Mucosa of descending colon (tissue), 3 donors: Measurements from ENCODE around the gene FAM168A. TPM values are rescaled to one million over a fixed set of nuclear protein-coding genes. Genes with fewer than 3 reads are reported as not detected.

Experiments
- ATAC-seq: fragments of 200-7000 bp; cut with Tn5 transposase; one replicate; pipeline ENCODE4 v1.9.1; 2020; ENCODE audit warnings: mild to moderate bottlenecking, moderate library complexity
- DNase-seq, 3 donors: peaks; one replicate each; pipeline ENCODE4 v3.0.0-alpha.2; 2020
- H3K36me3 ChIP-seq: fragments of 200-600 bp; one replicate; pipeline ENCODE4 v1.8.0; 2021; ENCODE audit warnings: low read depth, mild to moderate bottlenecking
- H3K4me1 ChIP-seq: fragments of 200-600 bp; one replicate; pipeline ENCODE4 v1.8.0; 2021; ENCODE audit warnings: low read depth, mild to moderate bottlenecking
- H3K4me3 ChIP-seq: fragments of 200-600 bp; one replicate; pipeline ENCODE4 v1.8.0; 2021; ENCODE audit warnings: mild to moderate bottlenecking
- H3K9me3 ChIP-seq: fragments of 200-600 bp; one replicate; pipeline ENCODE4 v1.8.0; 2021; ENCODE audit warnings: mild to moderate bottlenecking
- intact Hi-C, 2 donors: fragments of 100-400 bp; cut with DNase I in 1 of 2; cut with micrococcal nuclease in 1 of 2; formaldehyde crosslinking; loops; one replicate each; pipeline versions ENCODE4 v1.11.0 to v1.11.1; 2022; cut with DNase I, micrococcal nuclease
- total RNA-seq, 3 donors: library from RNA; stranded (reverse); fragmentation: NEBNext Ultra II Directional in 2 of 3; extraction: Animal tissue kit (Norgen Biotek cat#: 25700) in 2 of 3; gene quantifications; one replicate each; pipeline versions ENCODE4 v1.2.1 to v1.2.4, GENCODE V29; 2021 to 2023
- TF ChIP-seq, protein P1 (sequence below): fragments of 200-600 bp; IDR thresholded peaks from one replicate; pipeline ENCODE4 v1.8.0; 2022; ENCODE audit warnings: antibody characterized with exemption, mild to moderate bottlenecking
- donor health status: DM: no; HTN: no; CAD: no; lungs with moderate emphysema.
- donor health status: DM: no; HTN: no; CAD: no.
- donor health status: DM: no; HTN: yes; CAD: no.

FAM168A gene
- total RNA-seq, 3 donors from 2014 or later, result 16.6 to 46.4 (median 19.9) TPM

DNA sequence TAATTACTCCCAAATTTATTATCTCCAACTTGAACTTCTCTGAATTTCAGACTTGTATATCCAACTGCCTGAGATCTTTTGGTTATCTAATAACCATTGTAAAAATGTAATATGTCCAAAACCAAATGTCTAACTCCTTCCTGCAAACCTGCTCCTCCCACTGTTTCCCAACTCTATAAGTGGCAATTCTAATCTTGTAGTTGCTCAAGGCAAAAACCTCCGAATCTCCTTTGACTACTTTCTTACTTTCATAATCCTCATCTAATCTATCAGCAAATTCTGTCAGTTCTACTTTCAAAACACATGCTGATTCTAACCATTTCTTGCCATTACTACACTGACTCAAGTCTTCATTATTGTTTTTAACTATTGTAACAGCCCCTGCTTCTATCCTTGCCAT is 55.7 kb downstream of the FAM168A start:
- Histone ChIP-seq H3K9me3 (no peaks in the 10 kb centered on the region), H3K4me1 (no peaks in the 10 kb centered on the region), H3K36me3 (no peaks in the 10 kb centered on the region), H3K4me3 (no peak overlapping the region)
- intact Hi-C loops, result no loop called here
- DNase-seq (no peak), ATAC-seq (no peak)
- TF ChIP-seq, protein P1, sequence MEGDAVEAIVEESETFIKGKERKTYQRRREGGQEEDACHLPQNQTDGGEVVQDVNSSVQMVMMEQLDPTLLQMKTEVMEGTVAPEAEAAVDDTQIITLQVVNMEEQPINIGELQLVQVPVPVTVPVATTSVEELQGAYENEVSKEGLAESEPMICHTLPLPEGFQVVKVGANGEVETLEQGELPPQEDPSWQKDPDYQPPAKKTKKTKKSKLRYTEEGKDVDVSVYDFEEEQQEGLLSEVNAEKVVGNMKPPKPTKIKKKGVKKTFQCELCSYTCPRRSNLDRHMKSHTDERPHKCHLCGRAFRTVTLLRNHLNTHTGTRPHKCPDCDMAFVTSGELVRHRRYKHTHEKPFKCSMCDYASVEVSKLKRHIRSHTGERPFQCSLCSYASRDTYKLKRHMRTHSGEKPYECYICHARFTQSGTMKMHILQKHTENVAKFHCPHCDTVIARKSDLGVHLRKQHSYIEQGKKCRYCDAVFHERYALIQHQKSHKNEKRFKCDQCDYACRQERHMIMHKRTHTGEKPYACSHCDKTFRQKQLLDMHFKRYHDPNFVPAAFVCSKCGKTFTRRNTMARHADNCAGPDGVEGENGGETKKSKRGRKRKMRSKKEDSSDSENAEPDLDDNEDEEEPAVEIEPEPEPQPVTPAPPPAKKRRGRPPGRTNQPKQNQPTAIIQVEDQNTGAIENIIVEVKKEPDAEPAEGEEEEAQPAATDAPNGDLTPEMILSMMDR, result no peak

DNA sequence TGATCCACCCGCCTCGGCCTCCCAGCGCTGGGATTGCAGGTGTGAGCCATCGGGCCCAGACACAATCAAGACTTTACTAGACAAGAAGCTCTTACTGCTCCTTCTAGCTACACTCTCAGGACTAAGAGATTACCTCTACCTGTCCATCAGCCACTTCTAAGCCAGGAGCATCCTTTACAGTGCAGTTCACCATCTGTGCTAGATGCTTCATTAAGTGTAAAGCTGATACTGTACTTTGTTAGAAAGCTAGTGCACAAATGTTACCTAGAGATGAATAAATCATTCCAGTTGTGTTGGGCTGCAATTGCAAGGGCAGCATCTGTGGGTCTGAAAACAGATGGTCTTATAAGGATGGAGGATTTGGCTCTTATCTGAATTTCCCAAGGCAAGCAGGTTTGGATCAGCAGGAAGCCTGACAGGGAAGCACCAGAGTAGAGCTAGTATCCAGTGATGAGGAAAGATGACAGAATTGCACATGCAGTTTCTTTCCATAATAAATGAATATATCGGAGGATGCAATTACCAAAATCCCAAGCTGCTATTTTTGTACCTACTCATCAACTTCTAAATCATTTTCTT is 58.3 kb downstream of the FAM168A start:
- TF ChIP-seq, protein P1, result no peak
- ATAC-seq, result no peak

DNA sequence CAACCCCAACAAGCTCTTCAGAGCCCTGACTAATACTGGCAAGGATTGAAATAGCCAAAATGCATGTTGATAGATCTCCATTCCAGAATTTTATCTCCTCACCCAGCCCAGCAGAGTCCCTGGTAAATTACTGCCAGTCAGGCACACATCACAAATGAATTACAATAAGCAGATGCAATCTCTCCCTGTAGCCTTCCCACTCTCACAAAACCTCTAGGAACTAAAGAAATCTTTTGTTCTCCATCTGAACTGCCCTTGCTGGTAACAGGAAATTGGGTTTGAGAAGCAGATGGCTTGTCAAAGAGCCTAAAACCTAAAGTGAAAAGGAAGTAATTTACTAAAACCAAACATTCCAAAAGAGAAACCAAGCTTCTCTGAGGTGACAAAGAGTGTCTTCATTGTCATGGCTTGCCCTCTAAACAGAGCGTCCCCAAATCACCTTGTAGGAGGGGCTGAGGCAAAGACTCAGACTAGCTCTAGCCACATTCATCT is 59.5 kb downstream of the FAM168A start:
- intact Hi-C loops, result no loop called here
- DNase-seq (no peak), ATAC-seq (peak; percentile 22)
- no peak overlapping the region for H3K4me3 ChIP-seq
- no peaks in the 10 kb centered on the region for H3K36me3 ChIP-seq
- no peaks in the 10 kb centered on the region for H3K4me1 ChIP-seq
- no peaks in the 10 kb centered on the region for H3K9me3 ChIP-seq
- TF ChIP-seq, protein P1, result no peak

More for the DNA sequence above, 58.3 kb downstream of the FAM168A start:
- DNase-seq, result no peak
- intact Hi-C loops, result no loop called here
- Histone ChIP-seq H3K4me1 (no peaks in the 10 kb centered on the region), H3K36me3 (no peaks in the 10 kb centered on the region), H3K4me3 (no peak overlapping the region), H3K9me3 (no peaks in the 10 kb centered on the region)

DNA sequence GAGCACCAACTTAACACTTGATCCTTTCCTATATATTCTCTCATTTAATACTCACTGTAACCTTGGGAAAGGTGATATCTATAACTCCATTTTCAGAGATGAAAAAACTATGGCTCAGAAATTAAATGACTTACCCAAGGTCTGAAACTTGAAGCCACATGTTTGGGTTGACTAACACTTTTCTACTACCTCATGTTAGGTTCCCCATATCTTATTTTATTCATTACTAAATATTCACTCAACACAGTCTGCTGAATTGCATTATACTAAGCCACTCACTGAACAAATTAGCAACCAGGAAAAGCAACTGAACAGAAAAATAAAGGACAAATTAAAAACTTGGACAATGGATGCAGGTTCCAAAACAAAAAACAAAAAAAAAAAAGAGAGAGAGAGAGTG is 59.9 kb downstream of the FAM168A start:
- H3K4me1 ChIP-seq, result no peaks in the 10 kb centered on the region
- intact Hi-C loops, result no loop called here
- no peak for ATAC-seq
- H3K36me3 ChIP-seq, result no peaks in the 10 kb centered on the region
- DNase-seq, result no peak
- H3K9me3 ChIP-seq, result no peaks in the 10 kb centered on the region
- TF ChIP-seq, protein P1, result no peak
- H3K4me3 ChIP-seq, result no peak overlapping the region

DNA sequence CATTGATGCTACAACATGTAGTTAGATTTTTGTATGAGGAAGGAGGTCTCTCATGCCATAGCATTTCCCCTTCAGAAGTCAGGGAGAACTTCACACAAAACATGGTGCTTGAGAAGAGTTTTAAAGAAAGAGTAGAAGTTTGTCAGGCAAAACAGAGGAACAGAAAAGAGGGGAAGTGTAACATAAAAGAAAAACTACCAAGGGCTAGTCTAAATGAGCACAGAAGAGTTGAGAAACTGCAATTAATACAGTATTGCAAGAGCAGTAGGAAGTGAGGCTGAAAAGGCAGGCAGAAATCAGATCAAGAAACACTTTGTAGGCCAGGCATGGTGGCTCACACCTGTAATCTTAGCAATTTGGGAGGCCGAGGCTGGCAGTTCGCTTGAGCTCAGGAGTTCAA is 61.0 kb downstream of the FAM168A start:
- TF ChIP-seq, protein P1, result no peak
- Histone ChIP-seq H3K9me3 (no peaks in the 10 kb centered on the region), H3K4me3 (no peak overlapping the region), H3K36me3 (no peaks in the 10 kb centered on the region), H3K4me1 (no peaks in the 10 kb centered on the region)
- no peak for ATAC-seq
- no peak for DNase-seq
- intact Hi-C loops, result no loop called here

DNA sequence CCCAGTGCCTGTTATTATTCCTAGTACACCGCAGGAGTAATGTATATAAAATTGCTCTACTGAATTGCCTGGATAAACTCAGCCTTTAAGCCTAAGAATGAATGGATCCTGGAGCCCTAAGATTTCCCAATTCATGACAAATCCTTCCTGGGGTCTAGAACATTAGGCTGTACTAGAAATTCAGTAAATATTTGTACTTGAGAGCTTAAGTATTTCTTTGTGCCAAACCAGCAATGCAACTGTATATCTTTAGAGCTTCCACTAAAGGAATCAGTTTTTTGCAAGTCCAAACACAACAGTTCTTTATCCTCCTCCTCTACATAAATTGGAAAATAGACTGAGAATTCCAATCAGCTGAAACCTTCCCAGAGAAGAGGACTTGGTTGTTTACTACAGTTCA is 65.6 kb downstream of the FAM168A start:
- no peak overlapping the region for H3K4me3 ChIP-seq
- intact Hi-C loops, result no loop called here
- peaks cover 3% of the 10 kb centered on the region for H3K4me1 ChIP-seq
- no peaks in the 10 kb centered on the region for H3K36me3 ChIP-seq
- H3K9me3 ChIP-seq, result no peaks in the 10 kb centered on the region
- ATAC-seq (no peak), DNase-seq (no peak)
- TF ChIP-seq, protein P1, result no peak
